OCI-LY1 (cell line): ENCODE data around the gene EIF4E1B.
"Not testable (repeated sequence)": the region's sequence is repeated elsewhere in the genome, so short reads cannot be mapped to it uniquely, and the experiment has no call there.

Source experiments
- H2AFZ ChIP-seq: fragments of 200-600 bp; sonication (generic), shearing (Covaris generic); 2 replicates; pipeline ENCODE4 v1.6.0; 2014; ENCODE audit warnings: antibody characterized with exemption, mild to moderate bottlenecking, low read length
- H3F3A ChIP-seq: fragments of 200-600 bp; sonication (generic), shearing (Covaris generic); 2 replicates; pipeline ENCODE4 v1.6.0; 2014; ENCODE audit warnings: mild to moderate bottlenecking, antibody characterized with exemption, low read length, moderate library complexity; ENCODE audit not compliant: insufficient read depth
- H3K27ac ChIP-seq: fragments of 200-600 bp; sonication (generic); 2 replicates; pipeline ENCODE4 v1.5.1; 2014; ENCODE audit warnings: low read length, mixed run types, mild to moderate bottlenecking, low read depth; ENCODE audit not compliant: poor library complexity, severe bottlenecking
- H3K27me3 ChIP-seq: fragments of 200-600 bp; sonication (generic); 2 replicates; pipeline ENCODE4 v1.6.0; 2014; ENCODE audit warnings: antibody characterized with exemption, mild to moderate bottlenecking, low read length, moderate library complexity; ENCODE audit not compliant: insufficient read depth
- H3K36me3 ChIP-seq: fragments of 200-600 bp; sonication (generic); 2 replicates; pipeline ENCODE4 v1.6.1; 2014; ENCODE audit warnings: mild to moderate bottlenecking, antibody characterized with exemption, low read length, moderate library complexity, mixed read lengths; ENCODE audit not compliant: insufficient read depth
- H3K4me1 ChIP-seq: fragments of 200-600 bp; sonication (generic); 2 replicates; pipeline ENCODE4 v1.5.1; 2014; ENCODE audit warnings: mild to moderate bottlenecking, low read length, moderate library complexity; ENCODE audit not compliant: insufficient read depth, severe bottlenecking
- H3K4me2 ChIP-seq: fragments of 200-600 bp; sonication (generic), shearing (Covaris generic); 2 replicates; pipeline ENCODE4 v1.6.1; 2014; ENCODE audit warnings: low read length
- H3K4me3 ChIP-seq: fragments of 200-600 bp; sonication (generic); 2 replicates; pipeline ENCODE4 v1.5.1; 2014; ENCODE audit warnings: low read length, low read depth, mild to moderate bottlenecking, mixed read lengths; ENCODE audit not compliant: poor library complexity, severe bottlenecking
- H3K79me2 ChIP-seq: fragments of 200-600 bp; shearing (Covaris generic); 2 replicates; pipeline ENCODE4 v1.6.1; 2016; ENCODE audit warnings: mixed run types, low read length, mixed read lengths; ENCODE audit not compliant: insufficient read depth
- H3K9ac ChIP-seq: fragments of 200-600 bp; sonication (generic), shearing (Covaris generic); 2 replicates; pipeline ENCODE4 v1.6.1; 2014; ENCODE audit warnings: mild to moderate bottlenecking, low read length, mixed read lengths
- H3K9me2 ChIP-seq: fragments of 200-600 bp; sonication (generic), shearing (Covaris generic); 2 replicates; pipeline ENCODE4 v1.6.1; 2014; ENCODE audit warnings: low read depth, mild to moderate bottlenecking, low read length, mixed read lengths
- H3K9me3 ChIP-seq: fragments of 200-600 bp; shearing (Covaris generic); 2 replicates; pipeline ENCODE4 v1.6.1; 2014; ENCODE audit warnings: low read length, mixed read lengths
- H4K20me1 ChIP-seq: fragments of 200-600 bp; sonication (generic), shearing (Covaris generic); 2 replicates; pipeline ENCODE4 v1.6.0; 2016; ENCODE audit warnings: mild to moderate bottlenecking, low read length; ENCODE audit not compliant: insufficient read depth
- EZH2 ChIP-seq: fragments of 200-600 bp; sonication (generic), shearing (Covaris generic); IDR thresholded peaks from 2 replicates; pipeline ENCODE4 v1.8.0; 2017; ENCODE audit warnings: borderline replicate concordance, mixed run types, mild to moderate bottlenecking, antibody characterized with exemption, low read length, moderate library complexity, mixed read lengths
- TF ChIP-seq, protein P1 (sequence below): fragments of 200-600 bp; sonication (generic), shearing (Covaris generic); IDR thresholded peaks from 2 replicates; pipeline ENCODE4 v1.5.1; 2017; ENCODE audit warnings: mild to moderate bottlenecking, antibody characterized with exemption, low read length, moderate library complexity, mixed read lengths

EIF4E1B gene

DNA sequence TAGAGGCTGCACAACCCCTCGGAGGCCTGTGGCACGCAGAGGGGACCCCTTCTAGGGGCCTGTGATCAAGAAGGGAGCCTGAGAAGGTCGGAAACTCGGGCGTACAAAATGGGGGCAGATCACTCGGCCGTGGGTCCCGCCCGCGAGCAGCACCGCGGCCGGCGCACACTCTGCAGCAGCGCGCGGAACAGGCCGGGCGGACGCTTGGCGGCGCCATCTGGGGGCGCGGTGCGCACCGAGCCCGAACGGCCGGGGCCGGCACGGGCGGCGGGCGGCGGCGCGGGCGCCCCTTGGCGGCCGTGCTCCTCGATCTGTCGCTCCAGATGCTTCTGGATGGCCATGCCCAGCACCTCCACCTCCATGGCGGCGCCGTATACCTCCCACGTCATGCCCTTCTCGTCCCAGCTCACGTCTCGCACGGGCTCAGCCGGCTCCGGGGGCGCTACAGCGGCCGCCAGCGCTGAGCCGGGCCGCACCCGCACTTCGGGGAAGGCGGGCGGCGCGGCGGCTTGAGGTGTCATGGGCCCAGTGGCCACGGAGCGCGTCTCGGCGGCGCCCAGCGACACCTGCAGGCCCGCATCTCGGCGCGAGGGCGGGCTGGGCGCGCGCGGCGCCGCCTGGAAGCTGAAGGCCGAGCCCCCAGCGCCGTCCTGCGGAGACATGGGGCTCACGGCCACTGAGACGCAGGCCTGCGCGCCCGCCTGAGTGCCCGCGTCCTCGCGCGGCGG is 33.6 kb upstream of the EIF4E1B start:
- H3K9ac ChIP-seq = no peak overlapping the region
- H3K79me2 ChIP-seq = no peaks in the 10 kb centered on the region
- H3K27me3 ChIP-seq = no peaks in the 10 kb centered on the region
- H3K9me2 ChIP-seq = no peaks in the 10 kb centered on the region
- H3K4me3 ChIP-seq = no peak overlapping the region
- no peaks in the 10 kb centered on the region for H3K4me1 ChIP-seq
- H3K9me3 ChIP-seq = no peaks in the 10 kb centered on the region
- no peaks in the 10 kb centered on the region for H3F3A ChIP-seq
- TF ChIP-seq, protein P1, sequence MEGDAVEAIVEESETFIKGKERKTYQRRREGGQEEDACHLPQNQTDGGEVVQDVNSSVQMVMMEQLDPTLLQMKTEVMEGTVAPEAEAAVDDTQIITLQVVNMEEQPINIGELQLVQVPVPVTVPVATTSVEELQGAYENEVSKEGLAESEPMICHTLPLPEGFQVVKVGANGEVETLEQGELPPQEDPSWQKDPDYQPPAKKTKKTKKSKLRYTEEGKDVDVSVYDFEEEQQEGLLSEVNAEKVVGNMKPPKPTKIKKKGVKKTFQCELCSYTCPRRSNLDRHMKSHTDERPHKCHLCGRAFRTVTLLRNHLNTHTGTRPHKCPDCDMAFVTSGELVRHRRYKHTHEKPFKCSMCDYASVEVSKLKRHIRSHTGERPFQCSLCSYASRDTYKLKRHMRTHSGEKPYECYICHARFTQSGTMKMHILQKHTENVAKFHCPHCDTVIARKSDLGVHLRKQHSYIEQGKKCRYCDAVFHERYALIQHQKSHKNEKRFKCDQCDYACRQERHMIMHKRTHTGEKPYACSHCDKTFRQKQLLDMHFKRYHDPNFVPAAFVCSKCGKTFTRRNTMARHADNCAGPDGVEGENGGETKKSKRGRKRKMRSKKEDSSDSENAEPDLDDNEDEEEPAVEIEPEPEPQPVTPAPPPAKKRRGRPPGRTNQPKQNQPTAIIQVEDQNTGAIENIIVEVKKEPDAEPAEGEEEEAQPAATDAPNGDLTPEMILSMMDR = no peak
- TF ChIP-seq EZH2 = no peak
- H2AFZ ChIP-seq = no peak overlapping the region
- no peaks in the 10 kb centered on the region for H4K20me1 ChIP-seq
- H3K4me2 ChIP-seq = no peak overlapping the region; the same call in 1 of the 2 replicates
- no peak overlapping the region for H3K27ac ChIP-seq
- H3K36me3 ChIP-seq = peaks cover 7% of the 10 kb centered on the region; the same call in 1 of the 2 replicates

GRCh38 chr5:176597417-176598389 is 32.8 kb upstream of the EIF4E1B start:
- H2AFZ ChIP-seq = no peak overlapping the region
- H3F3A ChIP-seq = no peaks in the 10 kb centered on the region
- TF ChIP-seq, protein P1 = no peak
- no peak for TF ChIP-seq EZH2
- H3K4me3 ChIP-seq = no peak overlapping the region
- no peak overlapping the region for H3K27ac ChIP-seq
- no peaks in the 10 kb centered on the region for H3K9me3 ChIP-seq
- H3K36me3 ChIP-seq = peaks cover 7% of the 10 kb centered on the region; the same call in 1 of the 2 replicates
- H3K79me2 ChIP-seq = no peaks in the 10 kb centered on the region
- no peaks in the 10 kb centered on the region for H3K9me2 ChIP-seq
- no peaks in the 10 kb centered on the region for H4K20me1 ChIP-seq
- H3K27me3 ChIP-seq = no peaks in the 10 kb centered on the region
- no peaks in the 10 kb centered on the region for H3K4me1 ChIP-seq
- no peak overlapping the region; the same call in 1 of the 2 replicates for H3K4me2 ChIP-seq
- H3K9ac ChIP-seq = no peak overlapping the region

DNA sequence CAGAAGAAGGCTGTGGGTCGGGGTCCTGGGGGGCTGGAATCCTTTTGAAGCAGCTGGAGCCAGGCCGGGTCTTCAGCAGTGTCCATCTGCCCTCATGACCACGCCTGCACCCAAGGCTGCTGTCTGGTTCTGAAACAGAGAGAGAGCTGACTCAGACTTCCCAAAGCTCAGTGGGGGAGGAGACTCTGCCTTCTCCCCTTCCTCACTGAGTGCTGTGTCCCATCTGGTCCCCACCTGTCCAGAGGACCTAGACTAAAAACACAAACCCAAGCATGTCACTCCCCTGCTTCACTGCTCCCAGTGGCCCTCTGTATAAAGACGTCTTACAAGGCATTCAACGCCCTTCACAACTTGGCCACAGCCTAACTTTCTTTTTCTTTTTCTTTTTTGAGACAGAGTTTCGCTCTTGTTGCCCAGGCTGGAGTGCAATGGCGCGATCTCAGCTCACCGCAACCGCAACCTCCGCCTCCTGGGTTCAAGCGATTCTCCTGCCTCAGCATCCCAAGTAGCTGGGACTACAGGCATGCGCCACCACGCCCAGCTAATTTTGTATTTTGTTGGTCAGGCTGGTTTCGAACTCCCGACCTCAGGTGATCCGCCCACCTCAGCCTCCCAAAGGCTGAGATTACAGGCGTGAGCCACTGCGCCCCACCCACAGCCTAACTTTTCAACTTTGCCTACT is 30.6 kb upstream of the EIF4E1B start:
- H3F3A ChIP-seq, H3K9me2 ChIP-seq, H4K20me1 ChIP-seq, H2AFZ ChIP-seq, H3K4me1 ChIP-seq, H3K27ac ChIP-seq, H3K9me3 ChIP-seq, H3K4me2 ChIP-seq, H3K36me3 ChIP-seq, H3K9ac ChIP-seq, H3K79me2 ChIP-seq, H3K4me3 ChIP-seq, H3K27me3 ChIP-seq: not testable (repeated sequence)
